Measurements from ENCODE around the gene RIBC1. TPM values are rescaled to one million over a fixed set of nuclear protein-coding genes. Genes with fewer than 3 reads are reported as not detected.

RIBC1 gene
- total RNA-seq, 4 donors from 2014 or later, result 0.77 to 3.0 (median 2.5) TPM; not detected in 1

- no peaks in the 10 kb centered on the region for H3K36me3 ChIP-seq
- H3K9me3 ChIP-seq, result no peaks in the 10 kb centered on the region
- no peak for DNase-seq
- H3K27ac ChIP-seq, result no peak overlapping the region
- no peak overlapping the region for H3K4me3 ChIP-seq
- no peak for TF ChIP-seq POLR2A (IDR thresholded peaks at IDR 0.05)
- TF ChIP-seq, protein P1, sequence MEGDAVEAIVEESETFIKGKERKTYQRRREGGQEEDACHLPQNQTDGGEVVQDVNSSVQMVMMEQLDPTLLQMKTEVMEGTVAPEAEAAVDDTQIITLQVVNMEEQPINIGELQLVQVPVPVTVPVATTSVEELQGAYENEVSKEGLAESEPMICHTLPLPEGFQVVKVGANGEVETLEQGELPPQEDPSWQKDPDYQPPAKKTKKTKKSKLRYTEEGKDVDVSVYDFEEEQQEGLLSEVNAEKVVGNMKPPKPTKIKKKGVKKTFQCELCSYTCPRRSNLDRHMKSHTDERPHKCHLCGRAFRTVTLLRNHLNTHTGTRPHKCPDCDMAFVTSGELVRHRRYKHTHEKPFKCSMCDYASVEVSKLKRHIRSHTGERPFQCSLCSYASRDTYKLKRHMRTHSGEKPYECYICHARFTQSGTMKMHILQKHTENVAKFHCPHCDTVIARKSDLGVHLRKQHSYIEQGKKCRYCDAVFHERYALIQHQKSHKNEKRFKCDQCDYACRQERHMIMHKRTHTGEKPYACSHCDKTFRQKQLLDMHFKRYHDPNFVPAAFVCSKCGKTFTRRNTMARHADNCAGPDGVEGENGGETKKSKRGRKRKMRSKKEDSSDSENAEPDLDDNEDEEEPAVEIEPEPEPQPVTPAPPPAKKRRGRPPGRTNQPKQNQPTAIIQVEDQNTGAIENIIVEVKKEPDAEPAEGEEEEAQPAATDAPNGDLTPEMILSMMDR (IDR thresholded peaks at IDR 0.05), result no peak
- intact Hi-C loops (cut with DNase I; ENCODE audit: low total_unique reads), result no loop called here
- H3K4me1 ChIP-seq, result no peaks in the 10 kb centered on the region
- no peaks in the 10 kb centered on the region for H3K27me3 ChIP-seq
These were observed 45.2 kb upstream of the RIBC1 start for GRCh38 chrX:53377464-53377863.

GRCh38 chrX:53379008-53379710 is 43.5 kb upstream of the RIBC1 start:
- intact Hi-C loops (cut with DNase I; ENCODE audit: low total_unique reads), result no loop called here
- H3K36me3 ChIP-seq, result no peaks in the 10 kb centered on the region
- TF ChIP-seq, protein P1 (IDR thresholded peaks at IDR 0.05), result no peak
- no peak for TF ChIP-seq POLR2A (IDR thresholded peaks at IDR 0.05)
- no peak for DNase-seq
- H3K27ac ChIP-seq, result no peak overlapping the region
- H3K4me1 ChIP-seq, result no peaks in the 10 kb centered on the region
- H3K4me3 ChIP-seq, result no peak overlapping the region
- no peaks in the 10 kb centered on the region for H3K9me3 ChIP-seq
- H3K27me3 ChIP-seq, result no peaks in the 10 kb centered on the region

- DNase-seq, result no peak
- H3K4me1 ChIP-seq, result no peaks in the 10 kb centered on the region
- no peak overlapping the region for H3K4me3 ChIP-seq
- no peaks in the 10 kb centered on the region for H3K36me3 ChIP-seq
- H3K27me3 ChIP-seq, result no peaks in the 10 kb centered on the region
- TF ChIP-seq POLR2A (IDR thresholded peaks at IDR 0.05), result no peak
- TF ChIP-seq, protein P1 (IDR thresholded peaks at IDR 0.05), result no peak
- no peaks in the 10 kb centered on the region for H3K9me3 ChIP-seq
- H3K27ac ChIP-seq, result no peak overlapping the region
- intact Hi-C loops (cut with DNase I; ENCODE audit: low total_unique reads), result no loop called here
These were observed 42.9 kb upstream of the RIBC1 start for GRCh38 chrX:53379747-53380146.

DNA sequence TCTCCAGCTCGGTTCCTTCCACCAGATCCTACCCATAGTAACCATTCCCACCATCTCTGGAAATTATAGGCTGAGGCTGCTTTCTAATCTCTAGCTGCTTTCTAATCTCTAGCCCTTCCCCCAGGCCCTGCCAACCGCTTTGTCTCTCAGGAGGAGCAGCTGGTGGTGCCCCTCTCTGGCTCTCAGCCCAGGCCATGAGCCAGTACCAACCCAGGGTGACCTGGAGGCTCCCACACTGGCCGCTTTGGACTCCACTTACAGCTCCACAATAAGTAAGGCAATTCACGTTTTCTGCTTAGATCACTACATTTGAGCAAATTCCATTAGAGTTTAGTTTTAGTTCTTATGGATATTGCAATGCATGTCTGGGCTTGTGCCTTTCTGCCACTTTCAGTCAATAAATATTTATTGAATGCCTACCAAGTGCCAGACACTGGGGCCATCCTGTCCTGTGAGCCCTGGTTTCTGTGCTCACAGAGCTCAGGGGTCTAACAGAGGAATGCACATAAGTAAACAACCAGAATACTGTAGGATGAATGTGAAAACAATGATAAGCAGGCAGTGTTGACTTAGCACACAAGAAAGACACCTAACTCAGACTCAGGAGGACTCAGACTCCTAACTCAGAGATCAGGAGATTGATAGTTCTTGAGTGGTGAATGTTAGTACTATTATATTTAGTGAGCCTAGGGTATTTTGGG is 39.1 kb upstream of the RIBC1 start:
- Histone ChIP-seq H3K4me1 (no peaks in the 10 kb centered on the region), H3K27me3 (peaks cover 0 to 5% of the 10 kb centered on the region in 2 donors), H3K4me3 (no peak overlapping the region), H3K36me3 (no peaks in the 10 kb centered on the region), H3K9me3 (no peaks in the 10 kb centered on the region), H3K27ac (no peak overlapping the region)
- DNase-seq, result no peak
- intact Hi-C loops (cut with DNase I; ENCODE audit: low total_unique reads), result no loop called here
- no peak for TF ChIP-seq POLR2A (IDR thresholded peaks at IDR 0.05)
- TF ChIP-seq, protein P1 (IDR thresholded peaks at IDR 0.05), result no peak

DNA sequence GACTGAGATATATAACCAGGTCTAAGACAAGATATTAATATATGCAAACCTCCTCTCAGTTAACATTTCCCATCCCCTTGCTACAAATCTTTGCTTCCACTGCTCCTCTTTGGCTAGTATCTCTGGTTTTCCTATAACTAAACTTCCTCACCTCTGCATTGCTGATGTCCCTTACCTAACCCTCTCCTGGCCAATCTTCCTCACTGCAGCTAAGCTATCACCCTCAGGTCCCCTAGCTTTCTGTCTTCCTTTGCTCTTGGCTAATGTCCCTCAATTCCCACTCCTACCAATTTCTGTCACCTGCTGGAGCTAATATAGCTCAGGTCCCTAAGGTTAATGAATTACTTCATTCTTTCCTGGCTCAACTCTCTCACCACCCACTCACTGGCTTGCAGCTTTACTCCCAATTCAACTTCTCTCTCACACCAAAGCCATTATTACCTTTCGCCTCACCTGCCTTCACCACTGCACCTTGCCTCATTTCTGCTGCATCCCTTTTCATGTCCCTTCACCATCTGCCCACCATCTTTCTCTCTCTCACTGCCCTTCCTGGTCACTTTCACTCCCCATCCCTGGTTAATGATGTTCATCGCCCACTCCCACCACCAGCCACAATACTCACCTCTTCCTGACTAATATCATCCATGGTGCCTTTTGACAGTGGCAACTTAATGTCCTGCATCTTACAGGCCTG is 26.9 kb upstream of the RIBC1 start:
- Histone ChIP-seq H3K36me3 (no peaks in the 10 kb centered on the region), H3K27me3 (no peaks in the 10 kb centered on the region), H3K4me1 (no peaks in the 10 kb centered on the region), H3K27ac (no peak overlapping the region), H3K9me3 (no peaks in the 10 kb centered on the region), H3K4me3 (no peak overlapping the region)
- intact Hi-C loops (cut with DNase I; ENCODE audit: low total_unique reads), result no loop called here
- TF ChIP-seq, protein P1 (IDR thresholded peaks at IDR 0.05), result no peak
- TF ChIP-seq POLR2A (IDR thresholded peaks at IDR 0.05), result no peak
- no peak for DNase-seq

Data from uterus (tissue), 4 donors.